H9 (cell line): ENCODE results near the gene DAB2IP. TPM values are rescaled to one million over a fixed set of nuclear protein-coding genes. Genes with fewer than 3 reads are reported as not detected.

Source experiments
- DNase-seq: peaks from one replicate; pipeline ENCODE4 v3.0.0-alpha.2; 2017
- H2AFZ ChIP-seq: one replicate; pipeline ENCODE4 v1.6.1; 2013; ENCODE audit warnings: mild to moderate bottlenecking, low read length, control low read depth, moderate library complexity
- H2AK5ac ChIP-seq: 2 replicates; pipeline ENCODE4 v1.6.1; 2013; ENCODE audit warnings: low read length, control low read depth, mixed read lengths; ENCODE audit not compliant: insufficient read length
- H2BK120ac ChIP-seq: one replicate; pipeline ENCODE4 v1.6.1; 2013; ENCODE audit warnings: low read depth, mild to moderate bottlenecking, low read length, control low read depth, inconsistent platforms; ENCODE audit not compliant: poor library complexity, severe bottlenecking
- H2BK12ac ChIP-seq: 2 replicates; pipeline ENCODE4 v1.6.1; 2013; ENCODE audit warnings: low read length, control low read depth, mixed read lengths, low read depth; ENCODE audit not compliant: insufficient read length
- H2BK15ac ChIP-seq: 2 replicates; pipeline ENCODE4 v1.6.1; 2013; ENCODE audit warnings: low read depth, low read length, control low read depth
- H2BK20ac ChIP-seq: one replicate; pipeline ENCODE4 v1.6.1; 2013; ENCODE audit warnings: low read depth, mild to moderate bottlenecking, low read length, control low read depth, inconsistent platforms; ENCODE audit not compliant: poor library complexity, severe bottlenecking
- H2BK5ac ChIP-seq: 2 replicates; pipeline ENCODE4 v1.6.1; 2013; ENCODE audit warnings: low read length, control low read depth, mixed read lengths; ENCODE audit not compliant: insufficient read length
- H3K14ac ChIP-seq: 2 replicates; pipeline ENCODE4 v1.6.1; 2013; ENCODE audit warnings: low read length, control low read depth; ENCODE audit not compliant: insufficient read depth
- H3K18ac ChIP-seq: 2 replicates; pipeline ENCODE4 v1.6.1; 2013; ENCODE audit warnings: low read depth, mild to moderate bottlenecking, mixed read lengths, low read length, control low read depth; ENCODE audit not compliant: insufficient read length
- H3K23ac ChIP-seq: 2 replicates; pipeline ENCODE4 v1.6.1; 2013; ENCODE audit warnings: low read length, control low read depth, mixed read lengths, low read depth; ENCODE audit not compliant: insufficient read length
- H3K23me2 ChIP-seq: 2 replicates; pipeline ENCODE4 v1.6.1; 2013; ENCODE audit warnings: low read depth, mild to moderate bottlenecking, mixed read lengths, low read length, control low read depth; ENCODE audit not compliant: insufficient read length, poor library complexity, severe bottlenecking
- H3K27ac ChIP-seq: 2 replicates; pipeline ENCODE4 v1.5.1; 2013; ENCODE audit warnings: low read length, control low read depth, mixed read lengths, low read depth; ENCODE audit not compliant: insufficient read length
- H3K27me3 ChIP-seq: 2 replicates; pipeline ENCODE4 v1.6.1; 2013; ENCODE audit warnings: low read length, control low read depth, inconsistent platforms; ENCODE audit not compliant: insufficient read depth
- H3K4ac ChIP-seq: 2 replicates; pipeline ENCODE4 v1.6.1; 2013; ENCODE audit warnings: low read depth, mild to moderate bottlenecking, control low read depth, inconsistent platforms, low read length, moderate library complexity
- H3K4me1 ChIP-seq: 2 replicates; pipeline ENCODE4 v1.6.1; 2013; ENCODE audit warnings: low read length, control low read depth, inconsistent platforms; ENCODE audit not compliant: insufficient read depth
- H3K4me2 ChIP-seq: 2 replicates; pipeline ENCODE4 v1.6.1; 2013; ENCODE audit warnings: low read length, control low read depth, mixed read lengths; ENCODE audit not compliant: insufficient read length, insufficient read depth
- H3K56ac ChIP-seq: 2 replicates; pipeline ENCODE4 v1.6.1; 2013; ENCODE audit warnings: low read depth, mild to moderate bottlenecking, mixed read lengths, low read length, control low read depth; ENCODE audit not compliant: insufficient read length
- H3K79me1 ChIP-seq: 2 replicates; pipeline ENCODE4 v1.6.1; 2013; ENCODE audit warnings: low read depth, mild to moderate bottlenecking, moderate library complexity, low read length, control low read depth, inconsistent platforms; ENCODE audit not compliant: insufficient read depth, poor library complexity, severe bottlenecking
- H3K79me2 ChIP-seq: 2 replicates; pipeline ENCODE4 v1.6.1; 2013; ENCODE audit warnings: low read length, control low read depth, inconsistent platforms; ENCODE audit not compliant: insufficient read depth
- H3K9ac ChIP-seq: 2 replicates; pipeline ENCODE4 v1.6.1; 2013; ENCODE audit warnings: low read length, control low read depth, mixed read lengths; ENCODE audit not compliant: insufficient read length; ENCODE audit errors: extremely low read depth
- H3K9me3 ChIP-seq: one replicate; pipeline ENCODE4 v1.6.1; 2013; ENCODE audit warnings: low read depth, low read length, inconsistent platforms; ENCODE audit not compliant: control insufficient read depth
- H3T11ph ChIP-seq: one replicate; pipeline ENCODE4 v1.6.1; 2013; ENCODE audit warnings: mild to moderate bottlenecking, low read length, control low read depth, inconsistent platforms
- H4K20me1 ChIP-seq: one replicate; pipeline ENCODE4 v1.6.1; 2013; ENCODE audit not compliant: control insufficient read depth, insufficient read length, insufficient read depth
- H4K5ac ChIP-seq: 2 replicates; pipeline ENCODE4 v1.6.1; 2013; ENCODE audit warnings: low read depth, mild to moderate bottlenecking, mixed read lengths, low read length, control low read depth; ENCODE audit not compliant: insufficient read length
- H4K8ac ChIP-seq: replicated peaks from 2 replicates; pipeline ENCODE4 v1.6.1; 2013; ENCODE audit warnings: low read length, control low read depth, mixed read lengths, low read depth; ENCODE audit not compliant: insufficient read length
- H4K91ac ChIP-seq: 2 replicates; pipeline ENCODE4 v1.6.1; 2013; ENCODE audit warnings: low read depth, mild to moderate bottlenecking, moderate library complexity, mixed read lengths, low read length, control low read depth; ENCODE audit not compliant: insufficient read length
- H3K27ac Mint-ChIP-seq, 3 experiments: 2 replicates in 2 of 3; 3 replicates in 1 of 3; pipeline ENCODE4 v1.8.0; 2020 to 2021; ENCODE audit warnings: mixed read lengths in 3 of 3, mild to moderate bottlenecking in 1 of 3, moderate library complexity in 1 of 3
- H3K27me3 Mint-ChIP-seq: 2 replicates; pipeline ENCODE4 v1.8.0; 2021; ENCODE audit warnings: low read depth, mild to moderate bottlenecking, moderate library complexity, mixed read lengths
- H3K36me3 Mint-ChIP-seq, 3 experiments: 2 replicates in 2 of 3; 3 replicates in 1 of 3; pipeline ENCODE4 v1.8.0; 2020 to 2021; ENCODE audit warnings: low read depth in 3 of 3, mixed read lengths in 3 of 3; ENCODE audit not compliant: insufficient read depth in 1 of 3
- H3K4me1 Mint-ChIP-seq, 2 experiments: 2 replicates each; pipeline ENCODE4 v1.8.0; 2020; ENCODE audit warnings: mixed read lengths in 2 of 2
- H3K4me3 Mint-ChIP-seq, 2 experiments: 2 replicates in 1 of 2; 3 replicates in 1 of 2; pipeline ENCODE4 v1.8.0; 2020 to 2021; ENCODE audit warnings: mild to moderate bottlenecking in 2 of 2, mixed read lengths in 2 of 2, moderate library complexity in 1 of 2
- H3K9me3 Mint-ChIP-seq, 2 experiments: 2 replicates in 1 of 2; 3 replicates in 1 of 2; pipeline ENCODE4 v1.8.0; 2020; ENCODE audit warnings: mild to moderate bottlenecking in 2 of 2, mixed read lengths in 2 of 2, moderate library complexity in 1 of 2
- WGBS: extraction: QIAGEN DNeasy Blood & Tissue Kit; methylation state at CpG from one replicate; pipeline ENCODE4 v1.1.7; 2013; ENCODE audit warnings: missing lambda C conversion rate, low lambda C conversion rate, mixed read lengths; ENCODE audit not compliant: insufficient read length; ENCODE audit errors: extremely low coverage; 5-methylcytosine and 5-hydroxymethylcytosine counted together
- total RNA-seq: library from RNA; stranded (reverse); gene quantifications from 2 replicates; pipeline ENCODE4 v1.2.1, GENCODE V29; 2021
- TF ChIP-seq, protein P1 (sequence below): fragments of 200-600 bp; sonication (generic); conservative IDR thresholded peaks from 3 replicates; pipeline ENCODE4 v1.8.0; 2021; ENCODE audit warnings: antibody characterized with exemption, mild to moderate bottlenecking

The DAB2IP gene
- total RNA-seq, 1 experiment from 2014 or later: 22.6 TPM

- Histone ChIP-seq H3K9ac (no peak overlapping the region), H3T11ph (no peak overlapping the region), H3K9me3 (no peaks in the 10 kb centered on the region), H4K20me1 (no peaks in the 10 kb centered on the region), H4K8ac (no peak overlapping the region), H2BK12ac (no peak overlapping the region), H3K79me1 (peaks cover 6% of the 10 kb centered on the region), H3K79me2 (no peaks in the 10 kb centered on the region), H2BK120ac (no peak overlapping the region), H4K5ac (no peak overlapping the region), H3K4ac (no peak overlapping the region), H3K56ac (no peak overlapping the region), H3K27me3 (no peaks in the 10 kb centered on the region), H2BK5ac (no peak overlapping the region), H3K14ac (no peak overlapping the region), H3K18ac (no peak overlapping the region), H2AK5ac (no peak overlapping the region), H3K23ac (no peak overlapping the region), H3K27ac (no peak overlapping the region), H2AFZ (no peak overlapping the region), H2BK15ac (no peak overlapping the region), H2BK20ac (no peak overlapping the region), H3K4me2 (no peak overlapping the region), H4K91ac (no peak overlapping the region), H3K23me2 (peaks cover 10% of the 10 kb centered on the region), H3K4me1 (peaks cover 13% of the 10 kb centered on the region; the same call in 1 of the 2 replicates)
- TF ChIP-seq, protein P1, sequence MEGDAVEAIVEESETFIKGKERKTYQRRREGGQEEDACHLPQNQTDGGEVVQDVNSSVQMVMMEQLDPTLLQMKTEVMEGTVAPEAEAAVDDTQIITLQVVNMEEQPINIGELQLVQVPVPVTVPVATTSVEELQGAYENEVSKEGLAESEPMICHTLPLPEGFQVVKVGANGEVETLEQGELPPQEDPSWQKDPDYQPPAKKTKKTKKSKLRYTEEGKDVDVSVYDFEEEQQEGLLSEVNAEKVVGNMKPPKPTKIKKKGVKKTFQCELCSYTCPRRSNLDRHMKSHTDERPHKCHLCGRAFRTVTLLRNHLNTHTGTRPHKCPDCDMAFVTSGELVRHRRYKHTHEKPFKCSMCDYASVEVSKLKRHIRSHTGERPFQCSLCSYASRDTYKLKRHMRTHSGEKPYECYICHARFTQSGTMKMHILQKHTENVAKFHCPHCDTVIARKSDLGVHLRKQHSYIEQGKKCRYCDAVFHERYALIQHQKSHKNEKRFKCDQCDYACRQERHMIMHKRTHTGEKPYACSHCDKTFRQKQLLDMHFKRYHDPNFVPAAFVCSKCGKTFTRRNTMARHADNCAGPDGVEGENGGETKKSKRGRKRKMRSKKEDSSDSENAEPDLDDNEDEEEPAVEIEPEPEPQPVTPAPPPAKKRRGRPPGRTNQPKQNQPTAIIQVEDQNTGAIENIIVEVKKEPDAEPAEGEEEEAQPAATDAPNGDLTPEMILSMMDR: no peak
- Mint-ChIP-seq H3K27me3 (peaks cover 10% of the 10 kb centered on the region), H3K4me3 (no peak overlapping the region), H3K9me3 (no peaks in the 10 kb centered on the region), H3K36me3 (no peaks in the 10 kb centered on the region; a peak in 1 of 7 replicates), H3K4me1 (peaks cover 43 to 45% of the 10 kb centered on the region in 2 experiments), H3K27ac (peak overlapping the region in 2 of 3 experiments; percentile 27 to 36; a peak in 3 of 7 replicates)
- DNase-seq: no peak
- WGBS: no CpG with 5 or more reads among the region's 5 CpGs
These were observed 81.0 kb downstream of the DAB2IP start for GRCh38 chr9:121732389-121732788.
